Glomerular visceral epithelial cell (primary cell): ENCODE data around the gene VSIR.
A peak's percentile ranks its signal among the peaks of the same experiment; 100 is the strongest.

Experiments
- DNase-seq: peaks from one replicate; pipeline ENCODE4 v3.0.0-alpha.2; 2016; ENCODE audit errors: extremely low spot score

Gene VSIR

GRCh38 chr10:71747039-71747531 lies 26.2 kb downstream of the VSIR start:
- no peak for DNase-seq

GRCh38 chr10:71746344-71747037 lies 26.8 kb downstream of the VSIR start:
- DNase-seq, result no peak

GRCh38 chr10:71745664-71746250 lies 27.6 kb downstream of the VSIR start:
- DNase-seq, result no peak

- no peak for DNase-seq
Measured at GRCh38 chr10:71744897-71745663, 28.2 kb downstream of the VSIR start.

GRCh38 chr10:71743866-71744265 lies 29.5 kb downstream of the VSIR start:
- no peak for DNase-seq

- DNase-seq, result no peak
Measured at GRCh38 chr10:71743089-71743838, 30.1 kb downstream of the VSIR start.

- DNase-seq, result no peak
Measured at GRCh38 chr10:71742301-71743088, 30.8 kb downstream of the VSIR start.

GRCh38 chr10:71741671-71742070 lies 31.6 kb downstream of the VSIR start:
- DNase-seq, result no peak

GRCh38 chr10:71741029-71741428 lies 32.3 kb downstream of the VSIR start:
- DNase-seq, result no peak

- DNase-seq, result no peak
Measured at GRCh38 chr10:71740069-71740653, 33.2 kb downstream of the VSIR start.

- no peak for DNase-seq
Measured at GRCh38 chr10:71739358-71739900, 33.9 kb downstream of the VSIR start.

- DNase-seq, result no peak
Measured at GRCh38 chr10:71737834-71738197, 35.5 kb downstream of the VSIR start.

GRCh38 chr10:71737001-71737833 lies 36.1 kb downstream of the VSIR start:
- no peak for DNase-seq

GRCh38 chr10:71736570-71736952 lies 36.8 kb downstream of the VSIR start:
- DNase-seq, result no peak

- no peak for DNase-seq
Measured at GRCh38 chr10:71735709-71736569, 37.4 kb downstream of the VSIR start.

GRCh38 chr10:71734797-71735196 lies 38.5 kb downstream of the VSIR start:
- no peak for DNase-seq

GRCh38 chr10:71731791-71732190 lies 41.5 kb downstream of the VSIR start:
- DNase-seq, result no peak

- peak; percentile 21 for DNase-seq
Measured at GRCh38 chr10:71729161-71729636, 44.1 kb downstream of the VSIR start.
